ENCODE results near the gene IFITM10.

DNA sequence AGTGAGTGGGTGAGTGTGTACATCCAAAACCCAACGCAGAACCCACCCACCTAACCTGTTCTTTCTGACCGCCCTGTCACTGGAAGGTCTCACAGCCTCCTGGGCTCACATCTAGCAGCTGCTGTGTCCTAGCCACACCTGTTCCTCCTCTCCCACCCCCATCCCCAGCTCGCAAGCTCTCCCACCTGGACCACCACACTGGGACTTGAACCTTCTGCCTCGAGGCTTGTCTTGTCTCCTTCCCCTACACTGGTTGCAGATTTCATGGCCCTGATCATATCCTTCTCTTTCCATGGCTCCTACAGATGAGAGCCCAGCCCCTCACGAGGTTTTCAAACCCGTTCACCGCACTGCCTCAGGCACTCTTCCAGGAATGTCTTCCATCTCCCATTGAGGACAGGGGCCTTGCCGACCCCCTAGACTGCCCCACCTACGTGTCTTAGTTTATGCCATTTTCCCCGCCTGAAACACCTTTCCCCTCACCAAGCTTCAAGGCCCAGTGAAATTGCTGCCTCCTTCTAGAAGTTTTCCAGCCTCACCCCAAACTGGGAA is 6.7 kb downstream of the IFITM10 start:
- TF ChIP-seq, protein P1, sequence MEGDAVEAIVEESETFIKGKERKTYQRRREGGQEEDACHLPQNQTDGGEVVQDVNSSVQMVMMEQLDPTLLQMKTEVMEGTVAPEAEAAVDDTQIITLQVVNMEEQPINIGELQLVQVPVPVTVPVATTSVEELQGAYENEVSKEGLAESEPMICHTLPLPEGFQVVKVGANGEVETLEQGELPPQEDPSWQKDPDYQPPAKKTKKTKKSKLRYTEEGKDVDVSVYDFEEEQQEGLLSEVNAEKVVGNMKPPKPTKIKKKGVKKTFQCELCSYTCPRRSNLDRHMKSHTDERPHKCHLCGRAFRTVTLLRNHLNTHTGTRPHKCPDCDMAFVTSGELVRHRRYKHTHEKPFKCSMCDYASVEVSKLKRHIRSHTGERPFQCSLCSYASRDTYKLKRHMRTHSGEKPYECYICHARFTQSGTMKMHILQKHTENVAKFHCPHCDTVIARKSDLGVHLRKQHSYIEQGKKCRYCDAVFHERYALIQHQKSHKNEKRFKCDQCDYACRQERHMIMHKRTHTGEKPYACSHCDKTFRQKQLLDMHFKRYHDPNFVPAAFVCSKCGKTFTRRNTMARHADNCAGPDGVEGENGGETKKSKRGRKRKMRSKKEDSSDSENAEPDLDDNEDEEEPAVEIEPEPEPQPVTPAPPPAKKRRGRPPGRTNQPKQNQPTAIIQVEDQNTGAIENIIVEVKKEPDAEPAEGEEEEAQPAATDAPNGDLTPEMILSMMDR (IDR thresholded peaks at IDR 0.05): no peak
- TF ChIP-seq POLR2A (IDR thresholded peaks at IDR 0.05): no peak

Measured in heart left ventricle (tissue), 13 donors.